HG02938 (cell line): ENCODE measurements around the gene RHBDL3.
"Not testable (repeated sequence)": the region's sequence is repeated elsewhere in the genome, so short reads cannot be mapped to it uniquely, and the experiment has no call there.

Experiments used
- ATAC-seq: cut with Tn5 transposase; IDR thresholded peaks from one replicate; pipeline ENCODE4 v1.9.1; 2021; ENCODE audit warnings: mild to moderate bottlenecking, moderate library complexity; ENCODE audit not compliant: unreplicated experiment

Gene RHBDL3

DNA sequence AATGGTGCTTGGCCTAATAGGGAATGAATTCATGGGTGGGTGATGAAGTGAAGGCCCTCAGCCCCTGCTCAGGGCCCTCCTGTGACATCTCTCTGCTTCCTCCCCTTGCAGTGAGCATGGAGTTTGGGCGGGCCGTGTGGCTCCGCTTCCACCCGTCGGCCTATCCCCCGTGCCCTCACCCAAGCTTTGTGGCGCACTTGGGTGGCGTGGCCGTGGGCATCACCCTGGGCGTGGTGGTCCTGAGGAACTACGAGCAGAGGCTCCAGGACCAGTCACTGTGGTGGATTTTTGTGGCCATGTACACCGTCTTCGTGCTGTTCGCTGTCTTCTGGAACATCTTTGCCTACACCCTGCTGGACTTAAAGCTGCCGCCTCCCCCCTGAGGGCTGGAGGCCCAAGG lies 55.2 kb downstream of the RHBDL3 start:
- no peak for ATAC-seq

DNA sequence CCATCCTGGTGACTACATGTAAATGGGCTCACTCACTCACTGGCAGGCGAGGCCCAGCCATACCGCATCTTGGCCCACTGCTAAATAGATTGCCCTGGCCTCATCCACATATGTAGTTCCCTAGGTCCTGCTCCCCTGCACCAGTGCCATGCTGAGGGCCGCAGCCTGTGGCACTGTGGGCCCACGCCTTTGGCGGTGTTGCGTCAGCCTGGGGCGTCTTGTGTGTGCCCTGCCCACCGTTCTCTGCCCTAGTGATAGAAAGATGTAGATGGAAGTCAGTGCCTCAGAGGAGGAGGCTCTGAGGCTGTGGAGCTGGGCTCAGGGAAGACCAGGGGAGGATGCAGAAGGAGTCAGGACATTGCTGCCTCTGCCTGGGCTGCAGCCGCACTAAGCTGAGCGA lies 57.4 kb downstream of the RHBDL3 start:
- no peak for ATAC-seq

DNA sequence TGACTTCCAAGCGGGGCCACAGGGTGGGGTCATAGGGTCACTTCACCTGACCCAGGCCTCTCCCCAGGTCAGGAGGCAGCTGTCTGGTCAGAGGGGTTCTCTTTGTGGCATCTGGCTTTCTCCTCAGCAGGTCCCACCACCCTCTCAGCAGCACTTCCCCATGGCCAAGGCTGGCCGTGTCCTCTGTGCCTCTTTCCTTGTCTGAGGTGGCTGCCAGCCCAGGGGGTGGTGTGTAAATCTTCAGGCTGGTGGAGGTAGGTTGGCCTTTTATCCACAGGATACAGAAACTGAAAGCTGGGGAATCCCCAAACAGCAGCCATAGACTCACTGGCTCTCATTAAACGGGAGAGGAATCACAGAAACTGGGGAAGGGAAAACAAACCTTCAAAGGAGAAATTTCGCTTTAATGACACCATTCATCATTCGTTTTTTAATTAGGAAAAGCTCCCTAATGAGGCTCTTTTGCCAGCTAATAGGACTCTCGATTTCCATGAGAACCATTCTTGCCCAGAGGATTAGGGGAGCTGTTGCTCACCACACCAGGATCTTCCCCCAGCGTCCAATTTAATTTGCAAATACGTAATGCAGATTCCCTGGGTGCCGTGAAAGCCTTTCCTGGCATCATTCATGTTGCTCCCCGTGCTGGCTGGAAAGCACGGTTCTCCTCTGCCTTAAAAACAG lies 58.3 kb downstream of the RHBDL3 start:
- no peak for ATAC-seq

DNA sequence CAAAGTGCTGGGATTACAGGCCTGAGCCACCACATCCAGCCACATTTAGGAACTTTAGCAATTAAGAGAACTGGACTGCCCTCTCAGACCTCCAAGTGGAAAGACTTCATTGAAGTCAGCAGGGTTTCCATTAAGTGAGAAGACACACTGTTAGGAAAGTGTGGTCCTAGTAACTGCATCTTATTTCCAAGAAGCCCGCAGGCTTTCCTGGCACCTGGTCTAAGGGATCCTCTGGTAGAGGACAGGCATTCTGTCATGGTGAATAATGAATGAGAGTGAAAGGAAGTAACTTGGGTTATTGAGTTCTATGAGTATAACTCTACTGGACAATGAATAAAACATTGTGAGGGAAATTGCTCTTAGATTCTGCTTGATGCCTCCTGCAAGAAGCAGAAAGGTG lies 62.3 kb downstream of the RHBDL3 start:
- no peak for ATAC-seq

DNA sequence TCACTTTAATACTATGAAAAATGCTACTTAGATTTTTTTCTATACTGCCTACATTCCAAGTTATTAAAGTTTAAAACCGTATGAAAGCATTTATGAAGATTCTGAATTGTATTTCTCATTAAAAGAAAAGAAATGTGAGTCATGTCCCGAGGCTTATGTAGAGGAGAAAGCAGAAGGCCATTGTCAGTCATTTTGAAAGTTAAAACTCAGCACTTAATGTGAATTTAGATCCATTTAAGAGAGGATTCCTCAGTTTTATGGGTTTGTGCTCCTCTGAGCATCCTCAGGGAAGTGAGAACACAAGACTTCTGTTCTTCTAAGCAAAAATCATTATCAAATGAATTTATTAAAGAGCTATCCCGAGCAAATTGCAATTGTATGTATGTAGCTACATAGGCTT lies 64.5 kb downstream of the RHBDL3 start:
- no peak for ATAC-seq

DNA sequence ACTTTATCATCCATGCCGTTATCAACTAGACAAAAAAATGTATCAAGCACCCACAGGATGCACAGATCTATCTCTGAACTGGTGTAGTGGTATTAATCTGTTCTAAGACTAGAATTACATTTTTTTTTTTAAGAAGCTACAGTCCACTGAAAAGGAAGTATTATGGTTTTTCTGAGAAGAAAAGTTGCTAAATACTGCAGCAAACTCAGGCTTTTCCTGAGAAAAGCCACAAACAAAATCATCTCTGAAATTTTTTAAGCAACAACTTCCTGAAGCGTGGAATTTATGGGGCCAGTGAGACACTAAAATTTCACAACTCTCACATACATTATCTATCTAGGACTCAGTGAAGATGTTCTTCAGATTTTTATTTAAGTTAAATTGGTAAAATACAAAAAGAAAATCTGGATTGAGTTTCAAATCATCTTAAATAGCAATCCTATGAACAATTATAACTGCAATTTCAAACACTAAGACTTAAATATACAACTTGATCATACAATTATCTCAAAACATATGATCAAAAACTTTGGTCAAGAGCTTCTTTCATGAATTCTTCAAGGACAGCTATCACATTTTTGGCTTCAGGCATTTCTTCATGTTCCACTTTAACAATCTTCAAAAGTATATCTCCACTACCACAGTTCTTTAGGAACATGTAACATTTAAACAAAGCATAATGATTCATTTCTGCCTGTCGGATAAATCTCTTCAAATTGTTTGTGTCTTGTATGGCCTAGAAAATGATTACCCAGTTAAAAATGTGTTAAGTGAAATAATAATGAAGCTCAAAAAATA lies 65.8 kb downstream of the RHBDL3 start:
- ATAC-seq = no peak

DNA sequence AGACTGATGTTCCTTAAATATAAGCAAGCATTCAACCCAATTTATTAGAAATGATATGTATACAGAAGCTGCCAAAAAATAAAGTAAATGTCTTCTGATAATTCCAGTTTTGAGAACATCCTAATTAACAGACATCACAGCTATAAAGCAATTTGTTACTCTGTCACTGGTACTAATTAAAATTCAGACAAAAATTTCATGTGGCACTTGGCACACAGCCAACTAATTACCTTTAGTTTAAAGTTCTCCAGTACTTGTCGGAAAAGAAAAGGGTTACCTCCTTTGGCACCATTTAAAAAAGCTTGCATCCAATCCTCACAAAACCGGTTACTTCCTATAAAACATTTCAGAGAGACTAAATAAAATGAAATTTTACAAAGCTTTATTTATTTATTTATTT lies 67.6 kb downstream of the RHBDL3 start:
- ATAC-seq = no peak

DNA sequence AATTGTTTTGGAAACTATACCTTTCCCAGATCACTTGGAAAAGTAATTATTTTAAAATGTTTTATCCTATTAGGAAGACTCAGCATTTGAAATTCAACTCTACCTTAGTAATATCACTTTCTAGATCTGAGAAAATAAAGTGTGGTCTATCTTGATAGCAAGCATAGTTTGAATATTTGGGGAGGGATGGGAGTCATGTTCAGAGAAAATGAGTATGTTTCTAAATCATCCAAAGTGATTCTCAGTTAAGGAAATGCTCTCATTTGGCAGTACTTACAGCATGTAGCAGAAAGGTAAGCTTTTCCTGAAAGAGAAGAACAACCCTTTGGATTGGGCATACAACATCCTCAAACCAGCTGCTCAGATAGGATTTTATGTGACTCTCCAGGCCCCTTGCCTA lies 69.4 kb downstream of the RHBDL3 start:
- ATAC-seq = no peak

DNA sequence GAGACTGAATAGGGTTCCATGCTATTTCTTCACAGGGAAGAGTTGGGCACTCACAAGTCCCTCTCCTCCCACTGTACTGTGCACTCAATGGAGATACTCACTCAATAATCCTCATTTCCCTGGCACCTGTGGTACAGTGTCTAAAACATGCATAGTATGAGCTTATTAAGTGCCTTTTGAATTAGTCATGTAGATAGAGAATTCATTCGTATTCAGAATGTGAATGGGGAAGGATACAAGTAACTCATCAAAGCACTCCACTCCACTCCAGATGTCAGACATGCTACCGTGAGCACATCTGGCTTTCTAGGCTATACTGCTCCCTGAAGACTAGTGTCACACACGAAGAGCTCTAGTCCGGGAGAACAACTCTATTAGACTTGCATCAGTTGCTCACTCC lies 70.1 kb downstream of the RHBDL3 start:
- no peak for ATAC-seq

DNA sequence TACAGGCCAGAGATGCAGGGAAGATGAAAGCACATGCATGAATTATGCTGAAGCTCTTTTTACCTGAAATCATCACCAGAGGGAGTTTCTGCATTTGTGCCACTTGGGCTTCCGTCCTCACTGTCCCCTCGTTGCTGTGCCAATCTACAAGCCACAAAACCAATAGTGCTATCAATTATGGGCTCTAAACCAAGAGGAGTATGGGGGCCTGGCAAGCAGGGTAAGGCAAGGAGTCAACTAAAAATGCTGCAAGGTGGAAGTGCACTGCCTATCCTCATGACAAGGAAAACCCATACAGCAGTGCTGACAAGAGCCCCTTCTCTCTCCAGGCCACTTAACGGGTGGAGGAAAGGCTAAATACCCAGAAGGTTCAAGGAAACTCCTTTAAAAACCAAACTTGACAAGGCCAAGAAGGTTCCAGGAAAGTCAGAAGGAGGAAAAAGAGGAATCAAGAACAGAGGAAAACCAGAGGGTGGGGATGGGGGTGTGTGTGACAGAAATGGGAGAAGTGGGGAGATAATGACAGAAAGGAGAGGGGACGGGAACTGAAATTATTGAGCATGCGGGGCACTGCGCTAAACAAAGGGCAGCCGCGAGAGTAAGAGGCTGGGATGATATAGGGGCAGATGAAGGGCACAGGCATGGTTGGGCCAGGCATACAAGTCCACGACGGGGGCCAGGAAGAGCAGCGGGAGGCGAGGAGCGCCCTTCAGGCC lies 75.7 kb downstream of the RHBDL3 start:
- peak; percentile 14 for ATAC-seq

DNA sequence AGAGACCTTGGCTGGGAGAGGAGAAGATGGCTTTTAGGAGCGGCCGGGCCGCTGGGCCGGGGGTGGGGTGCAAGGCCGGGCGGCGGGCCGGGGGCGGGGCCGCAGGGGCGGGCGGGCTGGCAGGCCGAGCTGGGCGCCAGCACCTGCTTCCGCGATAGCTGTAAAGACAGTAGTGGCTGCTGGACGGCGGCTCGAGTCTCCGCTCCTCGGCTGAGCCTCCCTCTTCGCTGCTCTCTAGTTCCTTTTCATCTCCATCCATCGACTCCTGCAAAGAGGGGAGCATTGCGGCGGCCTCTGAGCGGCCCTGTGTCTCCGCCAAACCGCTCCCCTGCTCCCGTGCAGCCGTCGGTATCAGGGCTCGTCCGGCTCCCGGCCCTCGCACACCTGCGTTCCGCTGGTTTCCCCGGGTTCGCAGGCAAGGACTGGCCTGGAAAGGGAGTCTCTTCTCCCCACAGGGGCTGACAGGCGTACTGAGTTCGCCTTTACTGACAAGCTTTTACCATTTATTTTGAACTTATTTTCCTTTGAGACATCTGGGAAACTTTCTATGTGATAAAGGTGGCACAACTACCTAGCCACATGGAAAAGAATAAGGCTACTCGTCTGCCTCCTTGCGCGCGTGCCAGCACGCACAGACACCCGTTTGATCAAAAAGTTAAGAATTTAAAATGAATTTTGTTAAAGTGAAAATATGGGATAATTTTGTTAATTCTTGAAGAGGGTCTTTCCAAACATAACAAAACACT lies 76.4 kb downstream of the RHBDL3 start, which contains the start of gene C17orf75:
Gene C17orf75 (minus strand): TSS at position 317 of the 746 bp plus-strand sequence. CDS start 34 bp downstream, at position 283.
- ATAC-seq = peak; percentile 73

DNA sequence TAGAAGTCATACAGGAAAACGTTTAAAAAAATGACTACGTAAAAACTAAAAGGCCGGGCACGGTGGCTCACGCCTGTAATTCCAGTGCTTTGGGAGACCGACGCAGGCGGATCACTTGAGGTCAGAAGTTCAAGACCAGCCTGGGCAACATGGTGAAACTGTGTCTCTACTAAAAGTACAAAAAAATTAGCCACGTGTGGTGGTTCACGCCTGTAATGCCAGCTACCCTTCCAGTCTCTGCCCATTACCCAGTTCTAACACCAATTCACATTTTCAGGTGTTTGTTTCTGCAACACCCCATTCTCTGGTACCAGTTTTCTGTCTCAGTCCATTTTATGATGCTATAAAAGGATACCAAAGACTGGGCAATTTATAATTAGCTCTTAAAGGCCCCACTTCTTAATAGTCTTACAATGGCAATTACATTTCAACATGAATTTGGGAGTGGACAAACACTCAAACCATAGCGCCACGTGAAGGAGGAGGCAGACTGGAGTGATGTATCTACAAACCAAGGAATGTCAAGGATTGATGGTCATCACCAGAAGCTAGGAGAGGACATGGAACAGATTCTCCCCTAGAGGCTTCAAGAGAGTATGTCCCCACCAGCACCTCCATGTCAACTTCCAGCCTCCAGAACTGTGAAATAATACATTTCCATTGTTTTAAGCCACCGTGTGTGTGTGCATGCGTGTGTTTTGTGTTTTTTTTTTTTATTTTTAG lies 77.1 kb downstream of the RHBDL3 start:
- ATAC-seq = no peak

DNA sequence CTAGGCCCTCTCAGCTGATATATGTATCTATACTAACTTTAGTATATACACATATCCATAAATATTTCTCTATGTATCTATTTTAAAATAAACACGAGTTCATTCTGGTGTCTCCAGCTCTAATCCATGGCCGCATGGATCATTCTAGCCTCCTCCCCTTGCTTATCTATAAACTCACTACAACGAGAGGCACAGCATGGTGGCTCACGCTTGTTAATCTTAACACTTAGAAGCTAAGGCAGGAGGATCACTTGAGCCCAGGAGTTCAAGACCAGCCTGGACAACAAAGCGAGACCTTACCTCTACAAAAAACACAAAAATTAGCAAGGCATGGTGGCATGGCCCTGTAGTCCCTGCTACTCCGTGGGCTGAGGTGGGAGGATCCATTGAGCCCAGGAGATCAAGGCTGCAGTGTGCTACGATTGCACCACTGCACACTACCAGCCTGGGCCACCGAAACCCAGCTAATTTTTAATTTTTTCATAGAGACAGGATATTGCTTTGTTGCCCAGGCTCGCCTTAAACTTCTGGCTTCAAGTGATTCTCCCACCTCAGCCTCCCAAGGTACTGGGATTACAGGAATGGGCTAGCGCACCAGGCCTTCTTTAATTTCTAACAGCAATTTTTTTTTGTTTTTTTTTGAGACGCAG lies 80.4 kb downstream of the RHBDL3 start:
- ATAC-seq = no peak

DNA sequence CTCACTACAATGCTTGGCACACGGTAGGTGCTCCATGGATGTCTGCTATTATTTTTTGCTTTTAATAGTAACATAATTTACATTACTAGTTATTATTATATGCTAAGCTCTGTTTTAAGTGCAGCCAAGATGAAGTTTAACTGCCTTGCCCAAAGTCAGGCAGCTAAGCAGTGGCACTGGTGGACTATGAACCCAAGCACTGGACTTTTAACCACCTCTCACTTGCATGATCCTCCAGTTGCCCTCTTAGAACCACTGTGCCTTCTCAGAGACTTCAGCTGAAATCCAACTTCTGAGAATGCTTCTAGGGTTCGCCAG lies 82.8 kb downstream of the RHBDL3 start:
- no peak for ATAC-seq

DNA sequence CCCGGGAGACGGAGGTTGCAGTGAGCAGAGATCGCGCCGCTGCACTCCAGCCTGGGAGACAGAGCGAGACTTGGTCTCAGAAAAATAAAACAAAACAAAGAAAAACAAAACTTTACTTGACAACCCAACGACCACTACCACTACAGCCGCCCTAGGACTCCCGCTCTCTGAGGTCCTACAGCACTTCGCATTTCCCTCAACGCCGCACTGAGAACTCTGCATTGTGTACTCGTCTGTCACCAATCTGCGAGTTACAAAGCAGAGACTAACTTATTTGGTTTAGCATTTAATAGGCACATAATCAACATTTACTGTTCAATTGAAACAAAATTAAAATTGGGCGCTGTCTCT lies 83.8 kb downstream of the RHBDL3 start:
- no peak for ATAC-seq

DNA sequence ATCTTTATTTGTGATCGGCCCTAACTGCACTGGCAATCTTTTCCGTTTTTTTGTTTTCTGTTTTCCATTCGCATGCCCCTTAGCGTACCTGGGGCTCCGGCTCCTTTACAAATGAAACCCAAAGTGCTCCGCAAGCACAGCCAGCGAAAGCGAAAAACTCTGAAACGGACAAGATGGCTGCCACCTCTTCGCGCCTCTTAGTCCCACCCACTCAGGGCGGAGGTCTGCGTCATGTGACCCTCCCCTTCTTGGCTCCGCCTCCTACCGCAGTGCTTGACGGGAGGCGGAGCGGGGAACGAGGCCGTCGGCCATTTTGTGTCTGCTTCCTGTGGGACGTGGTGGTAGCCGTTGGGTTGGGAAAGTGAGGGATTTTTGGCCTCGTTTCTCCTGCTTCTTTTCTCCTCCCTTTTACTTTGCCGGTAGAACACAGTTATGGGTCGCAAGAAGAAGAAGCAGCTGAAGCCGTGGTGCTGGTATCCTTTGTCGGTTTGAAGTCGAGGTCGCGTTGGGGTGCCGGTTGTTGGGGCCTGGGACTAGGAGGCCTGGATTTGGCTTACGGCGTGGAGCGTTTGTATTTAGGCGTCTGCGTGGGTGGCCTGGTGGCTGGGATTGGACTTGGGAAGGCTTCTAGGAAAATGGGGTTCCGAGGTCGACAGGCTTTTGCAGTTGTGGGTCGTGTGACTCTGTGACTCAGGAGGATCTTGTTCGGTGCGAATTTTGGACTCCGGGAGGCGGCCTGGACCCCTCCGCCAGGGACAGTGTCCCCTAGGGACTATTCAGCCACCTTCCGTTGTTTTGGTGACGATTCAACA lies 84.4 kb downstream of the RHBDL3 start, which contains the start of gene ZNF207:
Gene ZNF207 (plus strand): TSS at position 304 of the 812 bp plus-strand sequence. CDS start 129 bp downstream, at position 433.
- ATAC-seq = peak; percentile 85

DNA sequence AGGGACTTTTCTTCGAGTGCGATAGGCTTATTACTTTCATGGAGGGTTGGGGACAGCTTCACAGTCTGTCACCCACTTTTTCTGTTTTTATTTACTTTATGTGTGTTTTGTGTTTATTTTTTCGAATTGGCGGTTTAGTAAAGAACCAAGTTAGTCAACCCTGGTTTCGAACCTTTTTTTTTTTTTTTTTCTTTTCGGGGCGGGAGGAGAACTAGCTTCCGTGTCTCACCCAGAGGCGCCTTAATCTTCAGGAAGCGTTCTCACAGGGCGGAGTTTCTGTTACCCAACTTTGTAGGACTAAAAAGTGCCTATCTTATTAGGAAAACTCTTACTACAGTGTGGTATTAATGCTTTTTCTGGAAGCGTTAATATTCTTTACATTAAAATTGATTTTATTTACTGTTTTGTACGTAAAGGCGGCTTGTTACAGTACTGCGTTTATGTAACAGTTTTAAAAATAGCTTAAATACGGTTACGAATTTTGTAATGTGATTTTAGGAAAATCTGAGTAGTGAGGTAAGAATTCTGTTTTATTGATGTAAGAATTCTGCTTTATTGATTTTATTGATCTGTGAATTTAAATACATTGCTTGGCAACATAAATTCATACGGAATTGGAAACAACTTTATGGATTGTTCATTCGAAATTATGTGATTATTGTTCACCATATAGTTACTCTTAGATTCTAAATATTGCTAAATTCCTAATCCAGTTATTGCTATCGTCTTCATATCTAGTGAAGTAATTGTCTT lies 85.2 kb downstream of the RHBDL3 start:
- ATAC-seq = peak; percentile 24

DNA sequence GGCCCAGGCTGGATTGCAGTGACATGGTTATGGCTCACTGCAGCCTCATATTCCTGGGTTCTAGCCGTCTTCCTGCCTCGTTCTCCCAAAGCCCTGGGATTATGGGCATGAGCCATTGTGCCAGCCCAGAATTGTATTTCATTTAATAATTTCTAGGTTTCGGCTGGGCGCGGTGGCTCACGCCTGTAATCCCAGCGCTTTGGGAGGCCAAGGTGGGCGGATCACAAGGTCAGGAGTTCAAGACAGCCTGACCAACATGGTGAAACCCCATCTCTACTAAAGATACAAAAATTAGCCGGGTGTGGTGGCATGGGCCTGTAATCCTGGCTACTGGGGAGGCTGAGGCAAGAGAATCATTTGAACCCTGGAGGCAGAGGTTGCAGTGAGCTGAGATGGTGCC lies 87.1 kb downstream of the RHBDL3 start:
- ATAC-seq = not testable (repeated sequence)
